ENCODE results near the gene REC8.

REC8 gene

GRCh38 chr14:24146978-24147760 is 24.7 kb upstream of the REC8 start, which contains the start of gene RNF31:
Gene RNF31, plus strand, starts transcription at chr14:24147498. Its CDS starts 201 bp downstream, at chr14:24147699.
- peak; percentile 96 for DNase-seq
- Mint-ChIP-seq H3K36me3 (ENCODE audit: low read depth) (peaks cover 93% of the 10 kb centered on the region), H3K9me3 (no peaks in the 10 kb centered on the region), H3K4me1 (ENCODE audit: low read depth) (peaks cover 67% of the 10 kb centered on the region), H3K27ac (peak within 1 kb of the TSS; percentile 98), H3K27me3 (no peaks in the 10 kb centered on the region), H3K4me3 (peak within 1 kb of the TSS; percentile 90)

- Mint-ChIP-seq H3K27ac (peak overlapping the region; percentile 93), H3K36me3 (ENCODE audit: low read depth) (peaks cover 92% of the 10 kb centered on the region), H3K4me1 (ENCODE audit: low read depth) (peaks cover 62% of the 10 kb centered on the region), H3K4me3 (peak overlapping the region; percentile 90), H3K9me3 (no peaks in the 10 kb centered on the region), H3K27me3 (no peaks in the 10 kb centered on the region)
- no peak for DNase-seq
Observed at GRCh38 chr14:24147761-24148428, 24.0 kb upstream of the REC8 start.

GRCh38 chr14:24149302-24149969 is 22.4 kb upstream of the REC8 start:
- no peaks in the 10 kb centered on the region for H3K27me3 Mint-ChIP-seq
- H3K27ac Mint-ChIP-seq, result peak overlapping the region; percentile 74
- peaks cover 48% of the 10 kb centered on the region for H3K4me1 Mint-ChIP-seq (ENCODE audit: low read depth)

GRCh38 chr14:24150061-24150460 is 21.8 kb upstream of the REC8 start:
- Mint-ChIP-seq H3K36me3 (ENCODE audit: low read depth) (peaks cover 87% of the 10 kb centered on the region), H3K9me3 (no peaks in the 10 kb centered on the region), H3K4me1 (ENCODE audit: low read depth) (peaks cover 41% of the 10 kb centered on the region), H3K27ac (peak overlapping the region; percentile 74), H3K27me3 (no peaks in the 10 kb centered on the region), H3K4me3 (no peak overlapping the region)
- DNase-seq, result no peak

More at GRCh38 chr14:24149302-24149969, 22.4 kb upstream of the REC8 start:
- Mint-ChIP-seq H3K36me3 (ENCODE audit: low read depth) (peaks cover 87% of the 10 kb centered on the region), H3K9me3 (no peaks in the 10 kb centered on the region), H3K4me3 (peak overlapping the region; percentile 90)
- no peak for DNase-seq

GRCh38 chr14:24150567-24150966 is 21.3 kb upstream of the REC8 start:
- Mint-ChIP-seq H3K4me1 (ENCODE audit: low read depth) (peaks cover 36% of the 10 kb centered on the region), H3K4me3 (no peak overlapping the region), H3K27ac (peak overlapping the region; percentile 74), H3K27me3 (no peaks in the 10 kb centered on the region), H3K36me3 (ENCODE audit: low read depth) (peaks cover 87% of the 10 kb centered on the region), H3K9me3 (no peaks in the 10 kb centered on the region)
- no peak for DNase-seq

- H3K27ac Mint-ChIP-seq, result peak overlapping the region; percentile 74
- peaks cover 32% of the 10 kb centered on the region for H3K4me1 Mint-ChIP-seq (ENCODE audit: low read depth)
Observed at GRCh38 chr14:24150993-24151392, 20.9 kb upstream of the REC8 start.

GRCh38 chr14:24151404-24152080 is 20.3 kb upstream of the REC8 start:
- no peak for DNase-seq
- H3K4me1 Mint-ChIP-seq (ENCODE audit: low read depth), result peaks cover 32% of the 10 kb centered on the region
- H3K4me3 Mint-ChIP-seq, result no peak overlapping the region
- no peaks in the 10 kb centered on the region for H3K9me3 Mint-ChIP-seq
- peaks cover 85% of the 10 kb centered on the region for H3K36me3 Mint-ChIP-seq (ENCODE audit: low read depth)
- H3K27ac Mint-ChIP-seq, result peak overlapping the region; percentile 20
- no peaks in the 10 kb centered on the region for H3K27me3 Mint-ChIP-seq

More at GRCh38 chr14:24150993-24151392, 20.9 kb upstream of the REC8 start:
- no peaks in the 10 kb centered on the region for H3K27me3 Mint-ChIP-seq
- no peak overlapping the region for H3K4me3 Mint-ChIP-seq
- no peaks in the 10 kb centered on the region for H3K9me3 Mint-ChIP-seq
- peaks cover 87% of the 10 kb centered on the region for H3K36me3 Mint-ChIP-seq (ENCODE audit: low read depth)
- no peak for DNase-seq

GRCh38 chr14:24155100-24155499 is 16.8 kb upstream of the REC8 start:
- Mint-ChIP-seq H3K4me3 (no peak overlapping the region), H3K27ac (peak overlapping the region; percentile 73), H3K36me3 (ENCODE audit: low read depth) (peaks cover 86% of the 10 kb centered on the region), H3K27me3 (no peaks in the 10 kb centered on the region), H3K4me1 (ENCODE audit: low read depth) (peaks cover 15% of the 10 kb centered on the region), H3K9me3 (no peaks in the 10 kb centered on the region)
- no peak for DNase-seq

- Mint-ChIP-seq H3K27me3 (no peaks in the 10 kb centered on the region), H3K36me3 (ENCODE audit: low read depth) (peaks cover 86% of the 10 kb centered on the region), H3K9me3 (no peaks in the 10 kb centered on the region), H3K4me1 (ENCODE audit: low read depth) (peaks cover 22% of the 10 kb centered on the region), H3K4me3 (no peak overlapping the region), H3K27ac (peak overlapping the region; percentile 66)
- DNase-seq, result no peak
Observed at GRCh38 chr14:24156840-24157239, 15.0 kb upstream of the REC8 start.

- H3K9me3 Mint-ChIP-seq, result no peaks in the 10 kb centered on the region
- peaks cover 27% of the 10 kb centered on the region for H3K4me1 Mint-ChIP-seq (ENCODE audit: low read depth)
- no peaks in the 10 kb centered on the region for H3K27me3 Mint-ChIP-seq
- H3K4me3 Mint-ChIP-seq, result no peak overlapping the region
- peaks cover 87% of the 10 kb centered on the region for H3K36me3 Mint-ChIP-seq (ENCODE audit: low read depth)
- no peak for DNase-seq
- peak overlapping the region; percentile 66 for H3K27ac Mint-ChIP-seq
Observed at GRCh38 chr14:24157331-24157730, 14.5 kb upstream of the REC8 start.

GRCh38 chr14:24159777-24160498 is 11.9 kb upstream of the REC8 start:
- no peaks in the 10 kb centered on the region for H3K27me3 Mint-ChIP-seq
- peaks cover 49% of the 10 kb centered on the region for H3K4me1 Mint-ChIP-seq (ENCODE audit: low read depth)
- no peaks in the 10 kb centered on the region for H3K9me3 Mint-ChIP-seq
- no peak for DNase-seq
- peaks cover 92% of the 10 kb centered on the region for H3K36me3 Mint-ChIP-seq (ENCODE audit: low read depth)
- no peak overlapping the region for H3K4me3 Mint-ChIP-seq
- H3K27ac Mint-ChIP-seq, result peak overlapping the region; percentile 100

- DNase-seq, result no peak
- Mint-ChIP-seq H3K9me3 (no peaks in the 10 kb centered on the region), H3K27me3 (no peaks in the 10 kb centered on the region), H3K36me3 (ENCODE audit: low read depth) (peaks cover 92% of the 10 kb centered on the region), H3K27ac (peak overlapping the region; percentile 100), H3K4me1 (ENCODE audit: low read depth) (peaks cover 52% of the 10 kb centered on the region), H3K4me3 (no peak overlapping the region)
Observed at GRCh38 chr14:24160499-24160849, 11.4 kb upstream of the REC8 start.

- Mint-ChIP-seq H3K4me3 (peak within 1 kb of the TSS; percentile 91), H3K36me3 (ENCODE audit: low read depth) (peaks cover 93% of the 10 kb centered on the region), H3K9me3 (no peaks in the 10 kb centered on the region), H3K4me1 (ENCODE audit: low read depth) (peaks cover 57% of the 10 kb centered on the region), H3K27ac (peak within 1 kb of the TSS; percentile 100), H3K27me3 (no peaks in the 10 kb centered on the region)
- peak; percentile 99 for DNase-seq
Observed at GRCh38 chr14:24160850-24161804, 10.8 kb upstream of the REC8 start, which contains the start of gene IRF9. Gene IRF9, plus strand, starts transcription at chr14:24161265. Its CDS starts 880 bp downstream, at chr14:24162145.
